Activated CD4-positive, alpha-beta T cell treated with anti-CD3 and anti-CD28 coated beads, Interleukin-2, Interleukin-4, amounts not matched to agents 100 ng/mL and 50 ng/mL, durations not matched to agents 16 hours and 8 hours (primary cell): ENCODE results near the gene SLC1A1.

Experiments used
- DNase-seq: peaks from one replicate; pipeline ENCODE4 v3.0.0-alpha.2; 2020; ENCODE audit warnings: low spot score

Gene SLC1A1

GRCh38 chr9:4620057-4620765 is 129.9 kb downstream of the SLC1A1 start:
- DNase-seq = peak; percentile 5

GRCh38 chr9:4620881-4621555 is 130.8 kb downstream of the SLC1A1 start:
- no peak for DNase-seq

DNA sequence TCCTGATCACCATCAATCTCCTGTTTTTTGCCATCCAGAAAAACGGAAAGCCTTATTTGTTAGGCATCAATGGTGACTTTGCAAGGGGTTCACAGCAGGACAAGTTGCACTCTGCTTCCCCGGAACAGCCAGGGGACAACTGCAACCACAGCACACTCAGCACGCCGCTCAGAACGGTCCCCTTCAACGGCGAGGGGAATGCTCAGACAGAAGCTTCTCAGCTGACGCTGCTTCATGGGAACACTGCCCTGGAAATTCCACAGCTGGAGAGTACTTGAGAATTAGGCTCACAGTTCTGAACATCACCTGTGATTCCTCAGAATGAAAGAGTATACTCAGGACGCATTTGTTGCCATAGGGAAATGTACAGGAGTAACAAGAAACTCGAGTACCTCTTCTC is 131.7 kb downstream of the SLC1A1 start:
- DNase-seq = no peak

DNA sequence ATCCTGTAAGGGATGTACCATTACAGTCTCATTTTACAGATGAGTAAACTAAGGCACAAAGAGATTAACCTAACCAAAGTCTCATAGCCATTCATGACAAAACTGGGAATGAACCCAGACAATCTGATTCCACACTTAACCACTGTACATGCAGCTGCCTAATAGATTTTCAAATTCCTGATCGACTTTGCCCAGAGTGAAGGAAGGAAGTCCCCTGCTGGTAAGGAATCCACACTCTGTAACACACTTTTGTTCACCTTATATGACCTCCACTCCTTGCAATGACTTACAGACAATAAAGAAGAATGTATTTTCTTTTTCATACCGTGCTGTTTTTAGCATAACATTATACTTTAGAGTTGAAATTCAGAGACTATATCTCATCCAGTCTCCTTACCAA is 140.6 kb downstream of the SLC1A1 start:
- no peak for DNase-seq
